HepG2 (cell line): Measurements from ENCODE around the gene RNF149. TPM values are rescaled to one million over a fixed set of nuclear protein-coding genes. Genes with fewer than 3 reads are reported as not detected.

ENCODE experiments used
- ATAC-seq: fragments of 200-7000 bp; cut with Tn5 transposase; 3 replicates; pipeline ENCODE4 v1.9.1; 2020; ENCODE audit warnings: mild to moderate bottlenecking, moderate library complexity
- BruUV-seq: library from RNA; stranded (reverse); fragments of 400-500 nt; replicated peaks from 2 replicates; lab custom pipeline; 2021; lab: Mats Ljungman, UMichigan
- CTCF ChIA-PET: fragments of 300-600 bp; formaldehyde crosslinking; extraction: SDS; loops from one replicate; lab custom pipeline; 2021; ENCODE audit warnings: low total read pairs, inconsistent platforms, low intra/inter-chr PET ratio; lab: Yijun Ruan, JAX
- POLR2A ChIA-PET: fragments of 350-600 bp; sonication (Branson Sonifier 250); formaldehyde crosslinking; loops from one replicate; lab custom pipeline; 2020; ENCODE audit warnings: antibody characterized with exemption, inconsistent platforms; lab: Yijun Ruan, JAX
- DNase-seq: peaks from one replicate; pipeline ENCODE4 v3.0.0-alpha.2; 2015; ENCODE audit warnings: low spot score
- FAIRE-seq: peaks from 3 replicates; lab custom pipeline; 2011; peaks lifted over from hg19 to GRCh38; lab: Jason Lieb, UNC
- H2AFZ ChIP-seq: one replicate; pipeline ENCODE4 v1.6.1; 2011; ENCODE audit warnings: low read length, inconsistent platforms
- H3K27ac ChIP-seq: fragments of 300-600 bp; 3 replicates; pipeline ENCODE4 v1.8.0; 2011; ENCODE audit warnings: mixed run types, mild to moderate bottlenecking, mixed read lengths, low read length, inconsistent platforms; ENCODE audit not compliant: insufficient read depth; ENCODE audit errors: extremely low read length
- H3K27me3 ChIP-seq, 2 experiments: fragments of 200-600 bp in 1 of 2; 2 replicates in 1 of 2; 3 replicates in 1 of 2; pipeline versions ENCODE4 v1.6.0 to v1.8.0; 2011; ENCODE audit warnings: low read length in 2 of 2, mild to moderate bottlenecking in 2 of 2, moderate library complexity in 2 of 2, inconsistent platforms in 1 of 2; ENCODE audit not compliant: insufficient read depth in 2 of 2, control insufficient read depth in 1 of 2
- H3K36me3 ChIP-seq, 2 experiments: fragments of 200-600 bp in 1 of 2; replicated peaks in 1 of 2; 2 replicates in 1 of 2; 3 replicates in 1 of 2; pipeline versions ENCODE4 v1.5.1 to v1.8.0; 2011; ENCODE audit warnings: low read length in 2 of 2, inconsistent platforms in 1 of 2; ENCODE audit not compliant: insufficient read depth in 2 of 2, control insufficient read depth in 1 of 2
- H3K4me1 ChIP-seq: 2 replicates; pipeline ENCODE4 v1.5.1; 2012; ENCODE audit warnings: low read length, inconsistent platforms; ENCODE audit not compliant: insufficient read depth
- H3K4me2 ChIP-seq: 2 replicates; pipeline ENCODE4 v1.6.0; 2011; ENCODE audit warnings: low read depth, low read length, inconsistent platforms
- H3K4me3 ChIP-seq, 3 experiments: fragments of 200-600 bp in 1 of 3; sonication (generic), shearing (Covaris generic) in 1 of 3; replicated peaks in 1 of 3; 2 replicates each; pipeline ENCODE4 v1.5.1; 2011 to 2016; ENCODE audit warnings: low read length in 3 of 3, inconsistent platforms in 2 of 3, low read depth in 2 of 3, mild to moderate bottlenecking in 2 of 3, control low read depth in 1 of 3, mixed read lengths in 1 of 3; ENCODE audit not compliant: insufficient read depth in 1 of 3
- H3K79me2 ChIP-seq: one replicate; pipeline ENCODE4 v1.6.1; 2011; ENCODE audit warnings: low read length, inconsistent platforms; ENCODE audit not compliant: insufficient read depth
- H3K9ac ChIP-seq: 2 replicates; pipeline ENCODE4 v1.6.0; 2011; ENCODE audit warnings: mild to moderate bottlenecking, low read depth, low read length, inconsistent platforms; ENCODE audit not compliant: insufficient read depth
- H3K9me3 ChIP-seq: 2 replicates; pipeline ENCODE4 v1.5.1; 2012; ENCODE audit warnings: mild to moderate bottlenecking, low read length
- H4K20me1 ChIP-seq: 2 replicates; pipeline ENCODE4 v1.6.0; 2011; ENCODE audit warnings: inconsistent platforms, mild to moderate bottlenecking, low read length, moderate library complexity; ENCODE audit not compliant: insufficient read depth
- AGO2 ChIP-seq: fragments of 200-400 bp; formaldehyde crosslinking; optimal IDR thresholded peaks from 2 replicates; pipeline ENCODE3; 2017; ENCODE audit warnings: mild to moderate bottlenecking, low read depth, low read length, moderate library complexity
- PAF1 ChIP-seq: IDR thresholded peaks from 2 replicates; pipeline ENCODE4 v1.6.1; 2016; ENCODE audit warnings: missing genetic modification reagents, missing compliant biosample characterization
- POLR2A ChIP-seq, 2 experiments: IDR thresholded peaks; 2 replicates each; pipeline ENCODE4 v1.6.1; 2011; ENCODE audit warnings: low read depth in 2 of 2, low read length in 2 of 2, mild to moderate bottlenecking in 1 of 2, moderate library complexity in 1 of 2; ENCODE audit not compliant: insufficient read depth in 1 of 2
- POLR2AphosphoS5 ChIP-seq: IDR thresholded peaks from 2 replicates; pipeline ENCODE4 v1.6.1; 2012; ENCODE audit warnings: low read depth, low read length
- POLR2G ChIP-seq: fragments of 200-400 bp; formaldehyde crosslinking; IDR thresholded peaks from 2 replicates; pipeline ENCODE4 v1.6.1; 2018; ENCODE audit warnings: mild to moderate bottlenecking, low read depth, low read length, moderate library complexity
- RBM22 ChIP-seq: fragments of 200-400 bp; formaldehyde crosslinking; optimal IDR thresholded peaks from 2 replicates; pipeline ENCODE3; 2017; ENCODE audit warnings: mild to moderate bottlenecking, low read length, moderate library complexity
- TP53 ChIP-seq: sonication (generic); formaldehyde crosslinking; conservative IDR thresholded peaks from 2 replicates; pipeline ENCODE4 v1.4.0; 2020; ENCODE audit warnings: missing genetic modification reagents
- ZBTB38 ChIP-seq: sonication (generic); formaldehyde crosslinking; IDR thresholded peaks from 2 replicates; pipeline ENCODE4 v1.5.1; 2020; ENCODE audit warnings: mild to moderate bottlenecking, missing genetic modification reagents
- ZNF235 ChIP-seq: sonication (generic); formaldehyde crosslinking; IDR thresholded peaks from 2 replicates; pipeline ENCODE4 v1.8.1; 2023; ENCODE audit warnings: mild to moderate bottlenecking, missing genetic modification reagents, borderline replicate concordance
- WGBS: methylation state at CpG from one replicate; pipeline ENCODE4 v1.1.6; 2017; ENCODE audit warnings: low lambda C conversion rate; 5-methylcytosine and 5-hydroxymethylcytosine counted together
- in situ Hi-C: cut with HindIII; loops from 2 replicates; pipeline ENCODE4 v1.10.0; 2017; ENCODE audit warnings: low pct_unique_long_range_greater_than_20kb; ENCODE audit not compliant: extremely low pct_ligation_motif_present
- intact Hi-C: fragments of 100-400 bp; cut with micrococcal nuclease; formaldehyde crosslinking; loops from one replicate; pipeline ENCODE4 v1.10.0; 2022; ENCODE audit not compliant: unreplicated experiment
- polyA plus RNA-seq, 8 experiments: library from polyadenylated mRNA; depleted of rRNA in 3 of 8; stranded (reverse) in 7 of 8; unstranded in 1 of 8; fragments of >200 nt; fragmentation: Illumina TruSeq in 4 of 8; extraction: Trizol in 4 of 8; gene quantifications; 2 replicates each; pipeline versions ENCODE4 v1.2.1 to v1.2.3, GENCODE V29; 2011 to 2016; ENCODE audit warnings: low read depth in 4 of 8, missing spikeins in 1 of 8, mixed read lengths in 1 of 8; ENCODE audit not compliant: insufficient read depth in 1 of 8
- total RNA-seq, 5 experiments: library from RNA; depleted of rRNA; stranded (reverse); fragments of >200 nt; fragmentation: Illumina TruSeq; extraction: Trizol; gene quantifications; 2 replicates each; pipeline ENCODE4 v1.2.3, GENCODE V29; 2016; ENCODE audit warnings: low read depth in 1 of 5
- TF ChIP-seq, protein P1 (sequence below): sonication (generic); formaldehyde crosslinking; IDR thresholded peaks from 2 replicates; pipeline ENCODE4 v1.5.0; 2020; ENCODE audit warnings: mild to moderate bottlenecking, missing genetic modification reagents

RNF149 gene
- total and polyA plus RNA-seq, 2 of the 13 experiments (the other 11 are each of a cell fraction or from before 2014, with no cell fraction given): 87.6 to 109 TPM

DNA sequence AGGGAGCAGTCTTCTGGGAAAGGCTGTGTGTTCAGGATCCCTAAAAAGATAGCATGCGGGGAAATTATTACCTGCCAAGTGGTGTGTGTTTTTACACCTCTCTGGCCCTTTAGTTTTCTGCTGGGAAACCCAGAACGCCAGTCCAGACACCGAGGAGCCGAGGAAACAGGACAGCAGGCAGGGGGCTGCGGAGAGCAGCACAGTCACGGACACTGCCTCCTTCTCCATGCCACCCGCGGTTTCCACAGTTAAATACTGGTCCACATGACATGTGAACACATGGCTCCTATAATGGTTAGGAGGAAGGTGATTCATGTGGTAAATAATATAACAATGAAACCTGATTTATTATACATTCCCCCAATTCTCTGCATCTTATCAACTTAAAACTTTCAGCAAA lies 35.4 kb downstream of the RNF149 start:
- Histone ChIP-seq H3K27me3 (no peaks in the 10 kb centered on the region), H3K27ac (peak overlapping the region; percentile 1), H3K36me3 (peaks cover 18 to 76% of the 10 kb centered on the region in 2 experiments), H3K4me3 (no peak overlapping the region), H3K4me2 (no peak overlapping the region), H4K20me1 (no peaks in the 10 kb centered on the region), H3K9me3 (no peaks in the 10 kb centered on the region), H3K9ac (no peak overlapping the region), H3K79me2 (no peaks in the 10 kb centered on the region), H3K4me1 (peaks cover 23% of the 10 kb centered on the region), H2AFZ (no peak overlapping the region)
- CTCF ChIA-PET: no interaction called here
- in situ Hi-C loops (no loop called here), intact Hi-C loops (no loop called here)
- FAIRE-seq (no peak), ATAC-seq (peak; percentile 53), DNase-seq (no peak)
- WGBS: 92% methylated on average over 8 of the region's 8 CpGs
- BruUV-seq: no TSS peak
- POLR2A ChIA-PET: no interaction called here
- TF ChIP-seq RBM22: peak; percentile 84
- peak; percentile 28; the same call in 1 of the 2 replicates for TF ChIP-seq POLR2AphosphoS5
- TF ChIP-seq ZNF235: no peak
- no peak for TF ChIP-seq TP53
- TF ChIP-seq ZBTB38 (CRISPR knock-in tag): 0 out of 2 replicates have a peak, but pooled peaks have one; percentile 25
- TF ChIP-seq POLR2A (IDR thresholded peaks at IDR 0.05; ENCODE audit: insufficient read depth in 1 of 2, low read depth in 2 of 2, low read length in 2 of 2): 0 out of 4 replicates have a peak, but pooled peaks of 1 of the 2 experiments have one; percentile 26
- peak; percentile 49; the same call in 1 of the 2 replicates for TF ChIP-seq POLR2G

DNA sequence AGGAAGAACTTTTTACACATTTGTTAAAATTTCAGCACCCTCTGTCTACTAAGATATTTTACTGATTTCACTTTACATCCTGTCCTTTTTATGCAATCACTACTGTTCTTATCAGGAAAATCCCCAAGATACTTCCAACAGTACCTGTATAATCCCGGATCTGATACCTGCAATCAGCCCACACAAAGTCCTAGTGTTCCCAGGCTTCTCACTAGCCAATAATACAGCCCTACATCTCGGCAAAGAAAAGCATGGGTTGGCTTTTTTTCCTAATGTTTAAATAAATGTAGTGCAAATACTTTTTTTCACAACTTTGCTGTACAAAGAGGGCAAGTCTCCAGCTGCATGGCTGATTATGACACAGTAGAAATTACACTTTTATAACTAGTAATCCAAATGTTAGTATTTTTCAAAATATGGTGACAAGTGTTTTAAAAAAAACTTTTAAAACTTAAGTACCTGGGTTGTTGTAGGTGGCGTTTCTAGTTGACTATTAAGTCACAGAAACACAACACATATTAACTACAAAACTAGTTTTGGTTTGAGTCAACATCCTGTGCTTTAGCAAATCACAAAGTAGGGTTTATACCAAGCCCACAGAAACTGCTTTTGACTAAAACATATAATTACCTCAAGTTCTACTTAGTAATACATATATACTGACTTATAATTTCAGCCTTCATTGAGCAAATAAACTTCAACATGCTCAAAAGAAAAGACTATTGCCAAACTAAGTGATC lies 36.3 kb downstream of the RNF149 start:
- no peak overlapping the region for H2AFZ ChIP-seq
- no peaks in the 10 kb centered on the region for H3K9me3 ChIP-seq
- in situ Hi-C loops: no loop called here
- no peak overlapping the region for H3K9ac ChIP-seq
- no peak for DNase-seq
- H3K27me3 ChIP-seq: no peaks in the 10 kb centered on the region
- peaks cover 32% of the 10 kb centered on the region for H3K4me1 ChIP-seq
- BruUV-seq: no TSS peak
- no peak overlapping the region for H3K4me3 ChIP-seq
- H3K79me2 ChIP-seq: no peaks in the 10 kb centered on the region
- no peaks in the 10 kb centered on the region for H4K20me1 ChIP-seq
- POLR2A ChIA-PET: interaction anchor here (2.7 kb wide), 1 partner anchor 19 kb away, joined by 10 read pairs; the partner anchor contains the start of gene CNOT11
- intact Hi-C loops: no loop called here
- H3K4me2 ChIP-seq: no peak overlapping the region
- no peak for FAIRE-seq
- WGBS: 83% methylated on average over 3 of the region's 3 CpGs
- TF ChIP-seq AGO2 (peak; percentile 11), PAF1 (CRISPR knock-in tag) (0 out of 2 replicates have a peak, but pooled peaks have one; percentile 0), RBM22 (peak; percentile 95)
- TF ChIP-seq, protein P1, sequence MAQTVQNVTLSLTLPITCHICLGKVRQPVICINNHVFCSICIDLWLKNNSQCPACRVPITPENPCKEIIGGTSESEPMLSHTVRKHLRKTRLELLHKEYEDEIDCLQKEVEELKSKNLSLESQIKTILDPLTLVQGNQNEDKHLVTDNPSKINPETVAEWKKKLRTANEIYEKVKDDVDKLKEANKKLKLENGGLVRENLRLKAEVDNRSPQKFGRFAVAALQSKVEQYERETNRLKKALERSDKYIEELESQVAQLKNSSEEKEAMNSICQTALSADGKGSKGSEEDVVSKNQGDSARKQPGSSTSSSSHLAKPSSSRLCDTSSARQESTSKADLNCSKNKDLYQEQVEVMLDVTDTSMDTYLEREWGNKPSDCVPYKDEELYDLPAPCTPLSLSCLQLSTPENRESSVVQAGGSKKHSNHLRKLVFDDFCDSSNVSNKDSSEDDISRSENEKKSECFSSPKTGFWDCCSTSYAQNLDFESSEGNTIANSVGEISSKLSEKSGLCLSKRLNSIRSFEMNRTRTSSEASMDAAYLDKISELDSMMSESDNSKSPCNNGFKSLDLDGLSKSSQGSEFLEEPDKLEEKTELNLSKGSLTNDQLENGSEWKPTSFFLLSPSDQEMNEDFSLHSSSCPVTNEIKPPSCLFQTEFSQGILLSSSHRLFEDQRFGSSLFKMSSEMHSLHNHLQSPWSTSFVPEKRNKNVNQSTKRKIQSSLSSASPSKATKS (CRISPR knock-in tag): no peak
- CTCF ChIA-PET: no interaction called here
- peak overlapping the region; percentile 1 for H3K27ac ChIP-seq
- H3K36me3 ChIP-seq: peaks cover 19 to 73% of the 10 kb centered on the region in 2 experiments
- ATAC-seq: no peak
